HG02588 (cell line): ENCODE data around the gene NEDD9.

Experiments
- ATAC-seq: cut with Tn5 transposase; IDR thresholded peaks from one replicate; pipeline ENCODE4 v1.9.1; 2021; ENCODE audit warnings: mild to moderate bottlenecking, moderate library complexity; ENCODE audit not compliant: unreplicated experiment

NEDD9 gene

DNA sequence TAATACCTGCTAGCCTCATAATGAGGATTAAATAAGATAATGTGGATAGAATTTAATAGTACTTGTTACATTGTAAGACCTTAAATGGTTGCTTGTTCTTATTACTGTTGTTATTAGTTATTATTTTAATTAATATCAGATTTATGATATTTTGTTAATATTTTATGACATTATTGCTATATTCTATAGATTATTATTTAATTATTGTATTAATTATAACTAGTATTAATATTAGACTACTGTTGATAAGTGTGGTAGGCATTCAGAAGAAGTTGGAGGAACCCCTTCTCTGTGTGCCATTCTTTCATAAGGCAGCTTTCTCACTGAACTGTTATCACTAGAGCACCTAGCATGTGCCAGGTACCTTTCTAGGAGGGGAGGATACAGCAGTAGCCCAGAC, 2.6 kb upstream of the NEDD9 start:
- no peak for ATAC-seq

DNA sequence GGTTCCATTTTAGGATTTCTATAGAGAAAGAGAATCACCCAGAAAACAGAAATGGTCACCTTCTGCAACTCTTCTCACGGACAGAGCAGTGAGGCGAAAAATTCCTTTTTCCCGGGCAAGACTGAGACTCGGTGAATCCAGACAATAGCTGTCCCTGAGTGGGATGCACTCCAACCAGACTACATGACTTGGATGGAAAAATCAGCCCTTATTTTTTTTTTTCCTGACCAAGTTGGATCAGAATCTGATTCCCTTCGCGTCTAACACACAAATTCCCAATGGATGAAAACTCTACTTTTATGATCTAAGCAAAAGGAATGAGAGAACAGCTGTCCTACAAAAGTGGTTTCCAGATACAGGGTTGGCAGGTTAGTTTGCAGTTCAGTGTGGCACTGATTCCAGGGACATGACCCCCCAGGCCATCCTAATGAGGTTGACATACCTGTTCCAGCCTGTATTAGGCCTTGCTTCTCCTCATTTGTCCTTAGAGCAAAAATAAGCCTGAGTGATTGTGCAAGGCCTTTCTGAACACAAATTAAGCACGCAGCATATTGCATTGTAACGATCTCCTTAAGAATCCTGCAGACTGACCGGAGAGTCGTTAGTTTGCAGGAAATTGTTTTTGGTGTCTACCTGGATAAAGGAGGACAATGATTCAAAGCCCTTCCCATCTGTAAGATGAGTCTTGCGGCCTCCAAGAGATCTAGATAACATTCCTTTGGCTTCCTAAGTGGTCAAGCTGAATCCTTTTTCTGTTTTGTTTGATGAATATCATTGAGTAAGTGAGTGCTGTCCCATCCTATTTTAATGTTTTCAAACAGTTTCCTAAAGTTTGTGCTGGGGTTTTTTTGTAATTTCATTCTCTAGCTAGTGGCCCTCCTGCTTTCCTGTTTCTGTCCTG, 1.5 kb upstream of the NEDD9 start:
- no peak for ATAC-seq

DNA sequence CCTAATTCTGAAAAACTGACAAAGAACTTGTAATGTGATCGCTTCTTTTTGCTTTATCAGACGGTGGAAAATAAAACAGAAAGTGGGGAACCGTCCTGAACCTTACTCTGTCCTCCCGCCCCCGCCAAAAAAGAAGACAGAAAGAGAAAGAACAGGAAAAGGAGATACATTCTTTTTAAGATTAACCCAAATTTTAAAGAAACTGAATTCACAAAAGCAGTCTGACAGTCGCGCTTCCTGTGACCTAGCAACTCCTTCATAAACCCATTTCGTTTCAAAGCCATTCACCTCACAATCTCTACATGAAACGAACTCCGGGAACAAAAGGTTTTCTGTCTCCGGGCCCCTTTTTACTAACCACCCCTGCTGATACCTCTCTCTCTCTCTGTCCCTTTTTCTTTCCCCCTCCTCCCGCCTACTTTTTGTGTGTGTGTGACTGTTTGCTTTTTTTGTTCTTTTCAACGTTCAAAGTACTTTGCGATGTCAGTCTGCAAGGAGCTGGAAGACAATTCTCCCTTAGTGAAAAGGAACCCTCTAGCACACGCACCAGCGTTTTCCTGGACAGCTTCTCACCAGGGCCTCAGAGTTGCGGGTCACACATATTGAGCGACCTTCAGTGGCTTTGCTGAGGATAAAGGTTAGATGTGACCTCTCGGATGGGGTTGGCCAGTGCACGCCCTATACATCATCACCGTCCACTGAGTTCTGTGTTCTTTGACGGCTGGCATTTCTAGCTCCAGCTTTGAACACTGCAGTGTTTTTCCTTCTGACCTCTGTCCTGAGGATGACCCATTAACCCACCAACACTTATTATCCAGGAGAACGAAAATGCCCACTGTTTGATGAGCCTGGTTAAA, 530 bp upstream of the NEDD9 start:
- ATAC-seq: no peak

DNA sequence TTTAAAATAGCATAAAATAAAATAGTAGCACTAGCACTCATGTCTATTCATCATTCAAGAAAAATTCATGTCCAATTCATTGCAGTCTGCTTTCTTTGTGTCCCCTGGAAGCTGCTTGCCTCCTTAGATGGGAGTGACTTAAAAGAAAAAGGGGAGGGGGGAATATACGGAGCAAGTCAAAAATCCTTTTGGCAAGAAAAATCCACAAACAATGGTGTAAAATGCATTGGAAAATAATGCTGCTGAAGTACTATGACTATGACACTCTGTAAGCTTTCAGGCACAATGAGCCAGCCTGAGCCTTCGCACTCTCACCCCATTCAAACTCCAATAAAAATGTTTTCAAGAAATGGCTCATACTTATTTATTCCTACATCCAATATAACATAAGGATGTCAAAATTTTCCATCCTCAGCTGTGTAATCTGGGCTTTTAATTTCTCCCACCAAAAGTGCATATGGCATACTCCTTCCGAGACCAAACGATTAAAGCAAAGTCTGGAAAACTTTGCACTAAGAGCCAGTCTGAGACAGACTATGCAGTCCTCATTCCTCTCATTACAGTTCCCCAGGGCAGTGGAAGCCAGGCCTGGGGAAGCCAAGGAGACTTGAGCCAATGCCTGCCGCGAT, 790 bp downstream of the NEDD9 start:
- ATAC-seq: no peak

DNA sequence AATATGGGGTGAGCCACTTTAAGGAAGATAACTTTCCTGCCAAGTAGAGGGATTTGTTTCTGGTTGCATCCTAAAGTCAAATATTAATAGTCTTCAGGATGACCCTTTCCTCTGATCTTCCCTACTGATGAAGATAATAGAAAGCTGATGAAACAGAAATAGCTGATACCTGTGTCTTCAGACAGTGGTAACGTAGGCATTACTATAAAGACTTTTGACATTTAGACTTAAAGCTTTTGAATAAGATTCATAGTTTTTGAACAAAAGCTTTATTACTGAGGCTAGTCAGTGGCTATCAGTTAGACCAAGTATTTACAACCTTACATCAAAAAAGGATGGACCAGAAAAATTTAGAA, 1.4 kb downstream of the NEDD9 start:
- ATAC-seq: no peak

DNA sequence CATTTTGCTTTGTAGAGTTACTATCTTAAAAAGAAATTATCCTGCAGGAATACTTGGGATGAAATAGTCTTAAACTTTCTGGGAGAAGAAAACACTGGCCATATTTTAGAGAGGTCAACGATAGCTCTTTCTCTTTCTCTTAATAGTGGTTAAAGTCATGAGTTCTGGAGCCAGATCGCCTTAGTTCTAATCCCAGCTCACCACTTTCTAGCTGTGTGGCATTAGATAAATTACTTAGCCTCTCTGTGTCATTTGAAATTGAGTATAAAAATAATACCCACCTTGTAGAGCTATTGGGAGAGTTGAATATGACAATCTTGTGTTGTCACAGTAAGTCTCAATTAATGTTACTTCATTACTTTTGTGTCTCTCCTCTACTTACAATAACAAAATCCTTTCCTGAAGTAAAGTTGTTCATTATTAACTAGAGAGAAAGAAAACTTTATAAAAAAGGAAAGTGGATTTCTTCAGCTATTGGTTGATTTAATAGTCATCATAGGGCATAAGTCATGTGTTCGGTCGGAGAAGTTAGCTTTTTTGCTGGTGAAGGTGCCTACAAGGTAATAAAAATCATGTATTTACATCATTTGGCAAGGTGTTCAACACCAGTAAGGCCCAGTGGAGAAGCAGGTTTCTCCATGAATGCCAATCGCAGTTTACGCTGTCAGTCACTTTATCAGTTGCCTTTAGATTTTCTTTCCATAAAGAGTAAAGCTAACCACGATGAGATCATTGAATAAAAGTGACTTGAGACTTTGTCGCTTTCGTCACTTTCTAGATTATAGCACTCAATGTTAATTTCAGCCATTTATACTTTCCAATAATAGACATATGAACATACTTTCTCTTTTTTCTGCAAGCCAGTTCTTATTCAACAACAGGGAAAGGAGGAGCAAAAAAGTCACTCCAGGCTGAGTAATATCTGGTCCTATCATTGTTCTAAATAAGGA, 2.0 kb downstream of the NEDD9 start:
- ATAC-seq: no peak

DNA sequence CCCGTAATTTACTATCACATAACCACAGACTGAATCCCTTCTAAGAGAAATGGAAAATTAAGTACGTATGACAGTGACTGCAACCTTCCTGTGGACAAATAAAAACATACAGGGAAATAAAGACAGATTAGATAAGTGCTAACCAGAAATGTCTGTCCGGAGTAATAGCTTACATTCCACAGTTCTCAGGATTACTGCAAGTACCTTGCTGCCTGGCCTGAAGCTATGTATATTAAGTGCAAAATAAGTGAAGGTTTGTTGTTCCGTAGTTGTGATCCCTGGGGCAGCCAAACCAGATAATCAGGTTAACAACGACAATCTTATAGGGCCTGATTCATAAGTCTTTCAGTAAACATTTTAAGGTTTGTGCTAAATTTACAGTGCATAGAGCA, 2.8 kb downstream of the NEDD9 start:
- ATAC-seq: no peak

DNA sequence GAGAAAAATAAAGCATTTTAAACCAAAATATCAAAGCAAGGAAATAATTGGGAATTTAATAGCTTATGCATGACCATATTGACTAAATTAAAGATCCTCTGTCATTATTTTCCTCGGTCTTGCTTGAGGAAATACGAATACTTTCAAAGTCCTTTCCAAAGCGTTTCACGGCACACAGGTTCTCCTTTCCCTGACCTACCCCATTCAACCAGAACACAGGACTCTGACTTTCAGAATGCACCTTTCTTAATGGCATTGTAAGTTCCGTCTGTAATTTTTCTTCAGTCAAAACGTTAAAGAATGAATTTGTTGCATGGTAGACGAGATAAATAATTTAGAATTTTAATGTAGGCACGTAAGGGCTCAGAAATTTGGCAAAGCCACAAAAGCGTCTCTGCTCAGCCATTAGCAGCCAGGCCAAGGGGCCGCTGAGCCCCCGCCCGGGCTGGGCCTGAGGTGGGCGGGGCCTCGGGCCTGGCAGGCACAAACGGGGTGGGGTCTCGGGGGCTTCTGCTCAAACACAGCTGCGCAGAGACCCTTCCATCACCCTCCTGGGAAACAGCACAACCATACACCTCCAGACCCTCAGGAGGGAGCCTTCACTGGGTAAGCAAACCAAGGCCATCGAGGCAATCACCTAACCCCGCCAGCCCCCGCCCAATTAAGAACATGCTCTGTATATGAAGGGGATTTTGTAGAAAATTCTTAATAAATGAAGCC, 3.4 kb downstream of the NEDD9 start:
- no peak for ATAC-seq

DNA sequence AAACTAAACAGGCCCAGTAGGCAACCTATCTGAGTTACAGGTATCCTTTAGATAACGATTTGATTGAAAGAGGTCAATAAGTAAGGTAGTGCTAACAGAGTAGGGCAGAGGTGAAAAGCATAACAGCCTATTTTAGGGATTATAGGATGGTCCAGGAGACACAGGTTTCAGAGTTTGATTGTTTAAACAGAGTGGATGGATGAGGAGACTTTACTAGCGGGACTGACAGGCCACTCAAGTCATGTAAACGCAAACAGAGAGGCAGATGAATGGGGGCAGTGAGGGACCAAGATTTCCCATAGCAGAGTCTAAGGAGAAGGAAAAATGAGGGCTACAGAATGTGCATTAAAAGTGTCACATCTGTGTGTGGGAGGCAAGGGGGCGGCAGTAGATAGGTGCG, 4.8 kb downstream of the NEDD9 start:
- no peak for ATAC-seq

DNA sequence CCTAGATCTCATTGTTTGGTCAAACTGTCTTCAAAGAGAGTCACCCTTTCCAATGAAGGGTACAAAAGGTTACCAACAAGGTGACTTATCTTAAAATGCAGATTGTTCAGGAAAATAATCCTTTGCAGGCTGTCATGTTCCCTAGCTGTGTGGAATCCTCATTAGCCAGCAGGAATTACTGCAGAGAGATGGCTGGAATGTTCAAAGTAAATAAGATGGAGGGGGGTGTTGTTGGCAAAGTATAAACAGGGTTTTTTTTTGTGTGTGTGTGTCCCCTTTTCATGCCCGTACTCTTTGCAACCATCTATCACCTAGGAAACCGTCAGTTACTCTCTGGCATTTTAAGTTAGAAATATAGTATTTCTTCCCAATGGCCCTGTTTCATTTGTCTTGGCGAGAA, 6.5 kb downstream of the NEDD9 start:
- no peak for ATAC-seq

DNA sequence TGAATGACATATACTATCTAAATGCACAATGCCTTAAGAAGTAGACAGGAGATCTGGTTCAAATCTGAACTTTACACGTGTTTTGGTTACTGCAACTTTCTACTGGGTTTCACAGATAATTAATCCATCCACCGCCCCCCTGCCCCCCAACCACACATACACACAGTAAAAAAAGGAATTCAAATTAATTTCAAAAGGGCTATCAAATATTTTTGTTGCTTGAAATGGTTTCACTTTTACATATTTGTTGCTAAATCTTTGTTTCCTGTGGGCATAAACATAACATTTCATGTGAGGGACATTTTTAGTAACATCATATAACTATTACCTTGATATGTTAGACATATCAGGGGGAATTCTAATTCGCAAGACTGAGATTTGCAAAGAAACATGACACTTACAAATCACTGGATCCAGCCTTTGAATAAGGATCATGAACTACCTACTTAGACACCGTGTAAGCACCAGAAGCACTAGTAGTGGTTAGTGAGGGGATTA, 7.5 kb downstream of the NEDD9 start:
- no peak for ATAC-seq

DNA sequence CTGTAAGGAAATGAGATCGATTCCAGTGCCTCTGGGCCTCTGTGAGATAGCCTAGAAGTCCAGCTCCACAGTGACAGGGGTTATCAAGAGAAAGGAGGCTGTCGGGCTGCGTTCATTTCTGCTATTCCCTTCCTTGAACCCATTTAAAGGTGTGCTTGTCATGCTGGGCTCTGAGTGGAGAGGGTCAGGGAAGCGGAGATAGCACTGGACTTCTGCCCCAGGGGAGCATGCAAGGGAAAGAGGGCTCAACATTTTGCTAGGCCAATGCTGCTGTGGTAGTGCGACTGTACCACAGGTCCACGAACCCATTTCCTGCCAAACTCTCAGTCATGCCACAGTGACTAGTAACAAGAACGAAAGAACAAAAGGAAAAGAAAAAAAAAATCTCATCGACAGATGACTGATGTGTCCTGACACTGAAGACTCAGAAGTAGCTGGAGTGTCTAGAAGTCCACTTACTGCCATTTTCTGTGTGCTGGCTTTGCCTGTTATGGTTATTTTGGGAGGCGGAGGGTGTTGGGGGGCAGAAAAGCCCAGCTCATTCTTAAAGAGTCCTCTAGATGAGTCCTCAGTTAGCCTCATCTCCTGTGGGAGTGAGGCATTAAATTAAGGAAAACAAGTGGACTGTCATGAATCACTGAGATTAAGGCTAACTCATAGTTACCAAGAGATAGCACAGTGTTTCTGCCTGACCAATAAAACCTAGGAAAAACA, 8.1 kb downstream of the NEDD9 start:
- no peak for ATAC-seq

DNA sequence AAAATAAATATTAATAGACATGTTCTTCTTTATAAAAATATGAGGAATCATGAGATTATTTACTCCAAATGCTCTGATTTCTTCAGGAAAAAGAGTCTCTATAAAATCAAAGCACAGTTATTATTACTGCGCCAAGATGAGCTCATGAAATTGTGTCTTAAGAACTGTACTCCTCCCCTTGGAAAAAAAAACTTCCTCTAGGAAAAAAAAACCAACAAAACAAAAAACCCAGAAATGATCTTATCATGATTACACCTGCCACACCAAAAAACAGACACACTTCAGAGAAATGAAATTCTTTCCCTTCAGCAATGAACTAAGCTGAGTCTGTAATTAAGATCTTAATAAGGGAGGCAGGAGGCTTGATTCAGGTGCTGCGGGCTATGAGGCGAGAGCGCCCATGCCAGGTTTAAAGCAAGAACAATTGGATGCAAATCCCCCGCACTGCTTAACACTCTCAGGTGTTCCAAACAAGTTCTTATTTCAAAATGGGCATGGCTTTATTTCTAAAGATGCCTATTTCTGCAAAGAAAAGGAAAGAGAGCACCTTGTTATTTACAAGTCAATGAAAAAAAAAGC, 9.1 kb downstream of the NEDD9 start:
- no peak for ATAC-seq

DNA sequence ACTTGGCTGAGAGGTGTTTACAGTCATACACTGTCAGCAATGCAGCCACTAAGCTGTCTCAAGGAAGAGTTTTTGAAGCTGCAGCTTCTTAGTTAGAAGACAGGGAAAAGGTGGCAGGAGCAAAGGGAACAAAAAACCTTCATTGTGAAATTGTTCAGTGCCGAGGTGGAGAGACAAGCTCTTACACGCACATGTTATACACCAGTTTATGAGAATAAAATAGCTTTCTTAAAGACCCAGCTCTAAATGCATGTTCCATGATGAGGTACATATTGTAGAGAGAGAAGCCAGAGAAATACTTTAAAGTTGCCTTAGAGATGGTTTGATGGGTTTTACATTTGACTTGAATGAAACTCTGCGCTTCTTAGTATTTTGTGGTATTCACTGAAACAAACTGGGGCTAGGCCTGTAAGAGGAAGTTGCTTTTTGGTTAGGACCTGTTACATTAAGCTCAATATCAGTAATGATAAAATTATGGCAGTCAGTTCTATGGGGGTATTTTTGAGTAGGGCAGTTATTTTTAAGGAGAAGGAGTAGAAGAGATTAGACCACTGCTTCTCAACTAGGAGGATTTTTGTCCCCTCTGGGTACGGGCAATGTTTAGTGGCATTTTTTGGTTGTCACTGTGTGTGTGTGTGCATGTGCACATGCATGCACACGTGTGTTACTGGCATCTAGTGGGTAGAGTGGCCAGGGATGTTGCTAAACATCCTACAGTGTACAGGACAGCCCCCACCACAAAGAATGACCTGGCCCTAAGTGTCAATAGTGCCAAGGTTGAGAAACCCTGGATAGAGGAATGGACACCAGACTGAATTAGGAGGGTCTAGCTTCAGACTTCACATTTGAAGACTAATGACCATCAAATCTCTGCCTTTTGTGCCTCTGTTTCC, 9.8 kb downstream of the NEDD9 start:
- no peak for ATAC-seq

DNA sequence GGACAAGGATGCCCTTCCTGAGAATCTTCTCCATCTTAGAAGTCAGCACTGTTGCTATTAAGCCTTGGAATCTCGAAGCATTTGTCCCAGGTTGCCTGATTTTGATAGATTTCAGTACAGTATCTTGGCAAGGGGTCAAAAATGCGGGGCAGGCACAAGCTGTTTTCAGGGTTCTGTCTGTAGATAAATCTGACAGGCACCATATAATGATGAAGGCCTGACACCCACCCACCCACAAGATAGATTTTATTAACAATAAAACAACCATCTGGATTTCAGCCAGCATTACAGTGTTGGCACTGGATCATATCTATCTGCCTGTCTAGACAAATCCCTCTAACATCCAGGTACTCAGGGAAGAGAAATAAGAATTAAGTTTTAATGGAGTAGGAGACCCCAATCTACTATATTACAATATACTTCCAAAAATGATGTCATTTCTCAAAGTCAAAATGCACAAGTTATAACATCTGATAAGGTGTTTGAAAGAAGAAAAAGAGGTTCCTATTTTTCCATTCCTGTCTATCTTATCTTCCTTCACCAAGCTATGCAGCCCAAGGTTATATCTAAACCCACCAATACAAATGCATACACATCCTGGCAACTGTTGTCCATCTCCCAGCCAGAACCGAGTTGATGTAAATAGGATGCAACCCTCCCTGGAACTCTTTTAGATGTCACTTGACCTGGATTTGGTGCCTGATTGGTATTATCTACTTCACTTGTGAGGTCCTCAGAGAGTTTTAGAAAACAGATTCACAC, 10.7 kb downstream of the NEDD9 start:
- ATAC-seq: no peak

DNA sequence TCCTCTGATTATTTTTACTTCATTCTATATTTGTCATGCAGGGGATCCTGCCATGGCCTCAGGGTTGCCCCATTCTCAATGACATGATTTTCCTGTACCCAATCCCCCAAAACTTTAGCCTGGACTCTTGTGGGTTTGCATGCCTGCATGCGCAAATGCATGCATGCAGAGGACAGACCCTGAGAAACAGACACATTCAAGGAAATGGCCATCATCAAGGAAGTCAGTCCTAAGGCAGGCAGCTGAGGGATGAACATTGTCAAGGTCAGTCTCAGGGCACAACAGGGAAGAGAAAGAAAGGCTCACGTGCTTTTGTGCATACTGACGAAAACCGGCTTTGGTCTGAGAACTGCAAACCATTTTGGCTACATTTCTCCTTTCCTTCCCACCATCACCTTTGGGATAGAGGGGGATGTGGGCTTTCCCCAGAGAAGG, 13.1 kb downstream of the NEDD9 start:
- ATAC-seq: no peak
